PFSK-1 (cell line): ENCODE data around the gene DIABLO.

Experiments used
- FOXP2 ChIP-seq: optimal IDR thresholded peaks from 2 replicates; pipeline ENCODE3; 2011; ENCODE audit warnings: borderline replicate concordance, control low read depth, inconsistent platforms; ENCODE audit not compliant: insufficient read depth; ENCODE audit errors: extremely low read length, extremely low read depth
- POLR2AphosphoS5 ChIP-seq: IDR thresholded peaks from 2 replicates; pipeline ENCODE4 v1.6.1; 2012; ENCODE audit warnings: low read depth, mild to moderate bottlenecking, control low read depth, low read length, moderate library complexity
- REST ChIP-seq, 2 experiments: IDR thresholded peaks; 2 replicates each; pipeline versions ENCODE4 v1.6.1 to v1.8.0; 2011 to 2012; ENCODE audit warnings: low read depth in 2 of 2, low read length in 2 of 2, control low read depth in 1 of 2, inconsistent platforms in 1 of 2, mild to moderate bottlenecking in 1 of 2, moderate library complexity in 1 of 2; ENCODE audit not compliant: insufficient read depth in 1 of 2
- SIN3A ChIP-seq: IDR thresholded peaks from 2 replicates; pipeline ENCODE4 v1.6.1; 2012; ENCODE audit warnings: mild to moderate bottlenecking, low read length, moderate library complexity, borderline replicate concordance; ENCODE audit not compliant: insufficient read depth
- TAF1 ChIP-seq: IDR thresholded peaks from 2 replicates; pipeline ENCODE4 v1.6.1; 2012; ENCODE audit warnings: low read length, control low read depth, borderline replicate concordance; ENCODE audit not compliant: insufficient read depth

The DIABLO gene

DNA sequence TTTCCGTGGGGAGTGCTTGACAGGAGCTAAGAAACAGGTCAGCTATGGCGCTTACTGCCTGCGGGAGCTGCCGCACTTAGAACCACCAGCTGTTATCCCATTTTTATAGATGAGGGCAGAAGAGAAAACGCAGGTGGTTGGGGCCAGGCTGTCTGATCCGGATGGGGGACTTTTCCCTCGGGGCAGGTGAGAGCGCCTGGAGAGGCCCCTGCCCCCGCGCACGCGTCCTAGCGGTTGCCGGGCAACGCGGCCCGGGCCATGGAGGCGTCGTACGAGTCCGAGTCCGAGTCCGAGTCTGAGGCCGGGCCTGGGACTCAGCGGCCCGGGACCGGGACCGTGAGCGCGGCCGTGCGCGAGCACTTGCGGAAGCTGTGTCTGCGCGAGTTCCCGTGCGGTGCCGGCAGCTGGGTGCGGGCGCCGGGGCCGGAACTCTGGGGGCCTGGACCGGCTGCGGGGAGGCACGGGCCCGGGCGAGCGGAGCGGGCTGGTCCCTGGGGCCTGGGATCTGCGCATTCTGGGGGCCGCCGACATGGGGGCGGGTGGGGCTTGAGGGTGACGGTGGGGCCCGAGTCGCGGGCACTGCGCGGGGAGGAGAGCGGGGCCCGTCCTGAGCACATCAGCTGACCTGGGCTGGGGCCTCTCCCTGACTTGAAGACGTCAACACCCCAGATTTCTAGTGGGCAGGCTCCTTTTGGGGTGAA is 42.8 kb downstream of the DIABLO start, which contains the start of gene LRRC43:
TSS of gene LRRC43 (plus strand) at position 237 of the 701 bp plus-strand sequence. CDS start at position 259, 22 bp downstream.
- TF ChIP-seq FOXP2: no peak

DNA sequence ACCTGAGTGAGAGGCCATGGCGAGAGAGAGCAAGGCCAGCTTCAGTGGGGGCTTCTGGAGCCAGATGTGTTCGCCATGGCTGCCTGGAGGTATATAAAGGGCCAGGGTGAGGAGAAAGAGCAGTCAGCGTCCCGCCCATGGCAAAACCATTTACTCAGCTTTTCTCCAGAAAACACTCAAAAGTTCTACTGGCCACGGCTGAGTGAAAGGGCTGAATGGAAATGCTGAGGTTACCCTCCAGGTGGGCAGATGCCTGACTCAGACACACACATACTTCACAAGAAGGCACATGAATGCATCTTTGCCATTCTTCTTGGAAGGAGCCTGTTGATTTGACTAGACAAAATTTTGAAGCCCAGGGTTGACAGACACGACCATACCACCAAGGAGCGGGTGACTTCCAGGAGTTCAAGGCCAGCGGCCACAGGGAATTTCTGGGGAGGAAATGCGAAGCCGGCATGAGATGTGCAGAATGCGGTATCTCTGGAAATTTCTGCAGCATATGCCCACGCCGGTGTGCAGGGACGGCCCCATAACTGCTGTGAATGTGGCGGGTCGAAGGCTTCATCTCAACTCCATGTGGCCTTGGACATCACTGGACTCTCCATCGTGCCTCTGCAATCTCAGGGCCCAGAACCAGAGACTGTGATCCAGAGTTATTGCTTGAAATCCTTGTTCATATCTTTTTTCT is 51.6 kb downstream of the DIABLO start, which contains the start of gene IL31:
TSS of gene IL31 (minus strand) at position 67 of the 691 bp plus-strand sequence. CDS start at position 18, 49 bp downstream.
- TF ChIP-seq REST (IDR thresholded peaks at IDR 0.05; ENCODE audit: insufficient read depth in 1 of 2, low read depth in 2 of 2, low read length in 2 of 2) (no peak), FOXP2 (no peak), TAF1 (no peak), POLR2AphosphoS5 (no peak), SIN3A (no peak)

DNA sequence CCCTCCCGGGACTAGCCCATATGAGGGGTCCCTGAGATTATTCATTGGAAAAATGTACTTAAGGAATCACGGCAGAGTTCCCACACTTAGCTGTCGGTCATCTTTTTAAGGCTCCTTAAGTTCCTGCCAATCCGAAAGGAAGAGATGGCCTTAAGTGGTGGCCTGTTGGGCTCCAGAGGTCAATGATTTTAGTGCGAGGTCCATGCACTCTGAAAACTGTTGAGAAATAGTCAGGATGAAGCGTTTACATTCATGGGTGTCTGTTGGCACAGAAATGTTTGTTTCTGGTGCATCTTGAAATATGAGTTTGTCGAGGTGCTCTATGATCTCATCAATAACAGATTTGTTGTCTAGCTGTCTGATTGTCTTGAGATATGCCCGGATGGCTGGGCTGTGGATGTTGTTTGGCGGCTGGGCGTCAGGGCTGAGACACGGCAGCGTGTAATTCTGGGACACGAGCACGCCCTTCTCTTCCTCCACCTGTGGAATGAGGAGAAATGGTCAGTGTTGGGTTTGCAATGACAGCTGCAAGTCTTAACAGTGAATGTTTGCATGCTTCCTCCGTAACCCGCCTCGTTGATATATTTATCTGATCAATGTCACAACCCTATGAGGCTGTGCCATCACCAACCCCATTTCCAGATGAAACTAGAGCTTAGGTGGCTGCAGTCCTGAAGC is 53.5 kb downstream of the DIABLO start:
- TF ChIP-seq TAF1 (no peak), FOXP2 (no peak), REST (IDR thresholded peaks at IDR 0.05; ENCODE audit: insufficient read depth in 1 of 2, low read depth in 2 of 2, low read length in 2 of 2) (no peak), POLR2AphosphoS5 (no peak), SIN3A (no peak)

- TF ChIP-seq SIN3A (no peak), REST (IDR thresholded peaks at IDR 0.05; ENCODE audit: insufficient read depth in 1 of 2, low read depth in 2 of 2, low read length in 2 of 2) (no peak), POLR2AphosphoS5 (no peak), TAF1 (no peak), FOXP2 (no peak)
Measured at GRCh38 chr12:122171399-122171798, 54.5 kb downstream of the DIABLO start.

GRCh38 chr12:122168492-122168891 is 57.4 kb downstream of the DIABLO start:
- TF ChIP-seq POLR2AphosphoS5 (no peak), FOXP2 (no peak), REST (IDR thresholded peaks at IDR 0.05; ENCODE audit: insufficient read depth in 1 of 2, low read depth in 2 of 2, low read length in 2 of 2) (no peak), TAF1 (no peak), SIN3A (no peak)
